ENCODE data around the gene BEAN1. TPM values are rescaled to one million over a fixed set of nuclear protein-coding genes. Genes with fewer than 3 reads are reported as not detected.

Gene BEAN1
- total RNA-seq, 2 donors from 2014 or later: not detected

DNA sequence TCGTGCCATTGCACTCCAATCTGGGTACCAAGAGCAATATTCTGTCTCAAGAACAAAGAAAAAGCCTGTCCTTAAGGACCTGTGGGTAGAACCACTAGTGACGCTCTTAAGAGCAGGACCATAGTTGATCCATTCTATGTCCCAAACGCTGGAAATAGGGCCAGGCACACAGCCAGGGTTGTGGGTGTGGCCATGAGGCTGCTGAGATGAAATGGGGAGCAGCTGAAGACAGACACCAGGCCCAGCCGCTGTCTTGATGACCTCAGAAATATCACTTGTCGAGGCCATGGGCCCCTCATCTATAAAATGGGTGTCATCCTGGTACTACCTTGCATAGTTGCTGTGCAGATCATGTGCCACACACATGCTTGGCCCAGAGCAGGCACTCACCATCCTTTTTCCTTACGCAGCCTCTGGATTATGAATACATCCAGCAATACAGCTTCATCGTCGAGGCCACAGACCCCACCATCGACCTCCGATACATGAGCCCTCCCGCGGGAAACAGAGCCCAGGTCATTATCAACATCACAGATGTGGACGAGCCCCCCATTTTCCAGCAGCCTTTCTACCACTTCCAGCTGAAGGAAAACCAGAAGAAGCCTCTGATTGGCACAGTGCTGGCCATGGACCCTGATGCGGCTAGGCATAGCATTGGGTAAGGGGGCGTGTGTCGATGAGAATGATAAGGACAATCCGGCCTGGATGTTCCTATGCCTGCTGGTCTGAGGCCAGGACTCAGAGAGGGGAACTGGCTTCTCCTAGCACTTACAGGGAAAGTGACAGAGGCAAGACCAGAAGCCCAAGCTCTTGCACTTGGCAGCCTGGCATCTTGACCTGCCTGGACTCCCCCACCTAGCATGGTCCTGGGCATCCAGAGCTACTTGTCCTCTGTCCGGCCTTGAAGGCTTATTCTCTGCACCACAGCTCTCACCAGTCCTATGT, 35.1 kb upstream of the BEAN1 start:
- intact Hi-C loops (cut with DNase I, micrococcal nuclease): no loop called here
- no peak for ATAC-seq
- no peak for DNase-seq

DNA sequence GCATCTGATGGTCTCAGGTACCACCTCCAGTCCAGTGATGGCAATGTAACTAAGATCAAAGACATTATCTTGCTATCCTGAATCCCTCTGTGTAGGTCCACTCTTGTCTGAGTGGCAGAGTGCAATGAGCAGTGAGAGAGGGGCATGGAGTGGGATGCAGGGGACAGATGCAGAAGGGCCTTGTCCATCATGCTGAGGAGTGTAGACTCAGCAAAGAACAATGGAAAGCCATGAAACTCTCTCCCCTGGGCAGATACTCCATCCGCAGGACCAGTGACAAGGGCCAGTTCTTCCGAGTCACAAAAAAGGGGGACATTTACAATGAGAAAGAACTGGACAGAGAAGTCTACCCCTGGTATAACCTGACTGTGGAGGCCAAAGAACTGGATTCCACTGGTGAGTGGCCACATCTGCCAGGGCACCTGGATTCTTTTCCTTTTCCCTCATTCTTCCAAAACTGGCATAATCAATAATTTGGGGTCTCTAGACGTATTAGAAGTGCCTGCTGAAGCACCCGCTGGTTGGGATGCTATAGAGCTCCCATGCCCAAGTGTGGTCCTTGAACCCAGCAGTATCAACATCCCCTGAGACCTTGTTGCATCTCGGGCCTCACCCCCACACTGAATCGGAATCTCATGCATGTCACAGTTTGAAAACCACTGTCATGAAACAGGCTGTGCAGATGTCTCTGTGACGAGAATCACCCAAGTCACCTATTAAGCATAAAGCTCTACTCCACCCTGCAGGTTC, 31.1 kb upstream of the BEAN1 start:
- DNase-seq (no peak), ATAC-seq (no peak)
- intact Hi-C loops (cut with DNase I, micrococcal nuclease): no loop called here

DNA sequence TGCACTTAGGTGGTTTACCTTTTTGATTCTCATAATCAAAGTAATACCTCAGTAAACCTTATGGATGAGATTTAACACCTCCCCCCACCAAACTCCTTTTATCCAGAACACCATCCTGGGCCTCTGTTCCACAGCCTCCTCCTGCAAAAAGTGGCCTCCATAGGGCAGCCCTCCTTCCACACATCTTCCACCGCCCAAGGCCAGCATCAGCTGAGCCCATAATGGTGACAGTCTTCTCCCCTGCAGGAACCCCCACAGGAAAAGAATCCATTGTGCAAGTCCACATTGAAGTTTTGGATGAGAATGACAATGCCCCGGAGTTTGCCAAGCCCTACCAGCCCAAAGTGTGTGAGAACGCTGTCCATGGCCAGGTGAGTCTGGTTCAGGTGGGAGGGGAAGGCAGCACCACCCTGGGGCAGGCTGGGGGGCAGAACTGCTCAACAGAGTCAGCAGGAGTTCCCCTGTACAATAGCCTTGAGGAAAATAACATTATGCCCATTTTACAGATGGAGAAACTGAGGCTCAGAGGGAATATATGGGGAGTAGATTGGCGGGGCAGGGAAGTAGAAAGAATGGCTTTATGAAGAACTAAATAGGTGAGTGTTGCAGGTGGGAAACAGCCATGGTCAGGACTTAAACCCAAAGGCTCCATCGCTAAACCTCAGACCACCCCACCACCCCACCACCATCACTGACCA, 29.2 kb upstream of the BEAN1 start:
- no peak for ATAC-seq
- DNase-seq: no peak
- intact Hi-C loops (cut with DNase I, micrococcal nuclease): no loop called here

DNA sequence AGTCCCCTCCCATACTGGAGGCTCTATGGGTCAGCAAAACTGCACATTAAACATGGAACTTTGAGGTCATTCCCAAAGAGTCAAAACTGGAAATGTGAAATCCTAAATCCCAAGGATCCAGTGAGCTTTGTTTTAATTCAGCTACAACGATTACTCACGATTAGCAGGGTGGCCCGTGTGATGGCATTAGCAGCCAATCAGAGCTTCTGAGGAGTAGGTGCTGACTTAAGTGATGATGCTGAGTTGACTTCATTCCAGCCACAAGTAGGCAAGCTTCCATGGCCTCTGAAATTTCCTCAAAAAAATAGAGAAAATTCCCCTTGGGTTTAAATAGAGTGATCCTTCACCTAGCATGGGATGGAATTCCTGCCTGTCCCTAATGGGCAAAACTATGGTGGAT, 28.1 kb upstream of the BEAN1 start:
- intact Hi-C loops (cut with DNase I, micrococcal nuclease): no loop called here
- ATAC-seq (no peak), DNase-seq (no peak)

GRCh38 chr16:66399930-66400329, 27.2 kb upstream of the BEAN1 start:
- ATAC-seq (no peak), DNase-seq (no peak)
- intact Hi-C loops (cut with DNase I, micrococcal nuclease): loop anchor here in 1 of 2 donors (10.0 kb wide), 1 partner anchor 85 kb away; no protein-coding TSS in a partner anchor

- ATAC-seq (no peak), DNase-seq (no peak)
- intact Hi-C loops (cut with DNase I, micrococcal nuclease): loop anchor here in 1 of 2 donors (10.0 kb wide), 1 partner anchor 84 kb away; no protein-coding TSS in a partner anchor
Measured at GRCh38 chr16:66400503-66401380, 26.4 kb upstream of the BEAN1 start.

DNA sequence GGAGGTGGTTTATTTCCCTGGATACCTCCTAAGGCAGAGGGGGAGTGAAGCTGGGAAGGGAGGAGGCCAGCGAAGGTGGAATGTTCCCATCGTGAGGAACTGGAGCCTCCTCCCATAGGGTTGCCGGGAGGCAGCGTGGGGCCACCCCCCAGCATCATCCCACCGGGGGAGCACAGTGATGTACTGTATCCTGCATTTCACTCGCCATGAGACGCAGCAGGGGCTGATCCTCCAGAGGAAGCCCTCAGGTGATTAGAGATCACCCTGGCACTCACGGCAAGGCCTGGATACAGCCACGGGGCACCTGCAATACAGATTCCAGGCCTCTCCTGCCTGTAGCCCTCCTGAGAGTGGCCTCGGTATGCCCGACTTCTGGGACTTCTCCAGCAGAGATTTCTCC, 25.5 kb upstream of the BEAN1 start:
- DNase-seq (no peak), ATAC-seq (no peak)
- intact Hi-C loops (cut with DNase I, micrococcal nuclease): loop anchor here in 1 of 2 donors (10.0 kb wide), 1 partner anchor 83 kb away; no protein-coding TSS in a partner anchor

GRCh38 chr16:66402166-66402565, 24.9 kb upstream of the BEAN1 start:
- ATAC-seq (no peak), DNase-seq (no peak)
- intact Hi-C loops (cut with DNase I, micrococcal nuclease): loop anchor here in 1 of 2 donors (10.0 kb wide), 1 partner anchor 83 kb away; no protein-coding TSS in a partner anchor

DNA sequence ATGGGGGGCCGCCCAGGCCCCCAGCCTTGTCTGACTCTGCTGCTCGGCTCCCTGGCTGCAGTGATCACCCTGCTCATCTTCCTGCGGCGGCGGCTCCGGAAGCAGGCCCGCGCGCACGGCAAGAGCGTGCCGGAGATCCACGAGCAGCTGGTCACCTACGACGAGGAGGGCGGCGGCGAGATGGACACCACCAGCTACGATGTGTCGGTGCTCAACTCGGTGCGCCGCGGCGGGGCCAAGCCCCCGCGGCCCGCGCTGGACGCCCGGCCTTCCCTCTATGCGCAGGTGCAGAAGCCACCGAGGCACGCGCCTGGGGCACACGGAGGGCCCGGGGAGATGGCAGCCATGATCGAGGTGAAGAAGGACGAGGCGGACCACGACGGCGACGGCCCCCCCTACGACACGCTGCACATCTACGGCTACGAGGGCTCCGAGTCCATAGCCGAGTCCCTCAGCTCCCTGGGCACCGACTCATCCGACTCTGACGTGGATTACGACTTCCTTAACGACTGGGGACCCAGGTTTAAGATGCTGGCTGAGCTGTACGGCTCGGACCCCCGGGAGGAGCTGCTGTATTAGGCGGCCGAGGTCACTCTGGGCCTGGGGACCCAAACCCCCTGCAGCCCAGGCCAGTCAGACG, 24.4 kb upstream of the BEAN1 start:
- ATAC-seq (no peak), DNase-seq (no peak)
- intact Hi-C loops (cut with DNase I, micrococcal nuclease): loop anchor here in 1 of 2 donors (10.0 kb wide), 1 partner anchor 82 kb away; no protein-coding TSS in a partner anchor

GRCh38 chr16:66403531-66404145, 23.5 kb upstream of the BEAN1 start:
- no peak for DNase-seq

GRCh38 chr16:66405057-66405783, 21.9 kb upstream of the BEAN1 start:
- intact Hi-C loops (cut with DNase I, micrococcal nuclease): loop anchor here in 1 of 2 donors (10.0 kb wide), 1 partner anchor 80 kb away; no protein-coding TSS in a partner anchor
- ATAC-seq: no peak
- DNase-seq: no peak

More at GRCh38 chr16:66403531-66404145, 23.5 kb upstream of the BEAN1 start:
- intact Hi-C loops (cut with DNase I, micrococcal nuclease): loop anchor here in 1 of 2 donors (10.0 kb wide), 1 partner anchor 81 kb away; no protein-coding TSS in a partner anchor
- no peak for ATAC-seq

DNA sequence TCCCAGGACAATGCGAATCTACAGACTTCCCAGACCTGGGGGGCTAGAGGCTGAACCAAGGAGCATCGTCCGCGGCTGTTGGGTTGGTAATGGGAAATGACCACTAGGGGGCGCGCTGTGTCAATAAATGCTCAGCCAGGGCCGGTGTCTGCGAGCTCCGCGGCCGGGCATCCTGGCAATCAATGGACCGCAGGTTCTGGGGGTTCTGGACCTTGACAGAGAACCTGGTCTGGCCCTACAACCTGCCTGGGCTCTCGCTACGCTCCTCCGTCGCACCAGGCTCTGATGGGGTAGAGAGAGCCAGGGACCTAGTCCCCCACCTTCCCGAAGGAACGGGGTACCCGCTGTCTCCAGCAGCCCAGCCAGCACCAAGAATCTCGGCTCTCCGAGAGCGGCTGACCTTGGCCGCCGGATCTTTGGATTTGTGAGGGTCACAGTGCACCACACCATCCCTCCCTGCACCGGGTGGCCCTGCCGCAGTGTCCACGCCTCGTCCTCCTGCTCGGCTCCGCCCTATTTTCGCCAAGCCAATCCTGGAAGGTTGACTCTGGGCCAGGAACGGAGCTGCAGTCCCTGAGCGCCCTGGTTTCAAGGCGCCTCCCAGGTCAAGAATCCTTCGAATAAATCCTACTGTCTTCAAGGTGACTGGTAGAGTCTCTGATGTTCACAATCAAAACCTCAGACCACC, 20.4 kb upstream of the BEAN1 start:
- peak; percentile 87 for ATAC-seq
- DNase-seq: peak; percentile 74 to 93
- intact Hi-C loops (cut with DNase I, micrococcal nuclease): loop anchor here in 1 of 2 donors (10.0 kb wide), 1 partner anchor 78 kb away; no protein-coding TSS in a partner anchor

GRCh38 chr16:66408163-66409048, 18.7 kb upstream of the BEAN1 start:
- DNase-seq: no peak
- intact Hi-C loops (cut with DNase I, micrococcal nuclease): loop anchor here in 1 of 2 donors (10.0 kb wide), 1 partner anchor 76 kb away; no protein-coding TSS in a partner anchor
- peak; percentile 73 for ATAC-seq

DNA sequence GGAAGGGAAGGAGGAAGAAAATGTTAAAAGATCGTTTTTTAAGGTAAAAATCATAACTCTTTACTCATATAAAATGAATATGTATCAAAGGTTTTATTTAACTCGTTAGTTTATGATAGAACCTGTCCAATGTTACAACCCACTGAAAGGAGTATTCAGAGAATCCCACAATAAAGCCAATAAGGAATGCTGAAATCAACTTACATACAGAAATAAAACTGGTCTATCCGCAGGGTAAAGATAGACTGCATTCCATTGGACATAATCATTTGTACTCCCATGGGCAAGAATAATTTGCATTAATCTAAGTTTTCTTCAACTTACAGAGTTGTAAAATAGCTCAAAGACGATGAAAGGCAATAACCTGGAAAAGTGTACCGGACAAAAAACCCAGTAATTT, 17.9 kb upstream of the BEAN1 start:
- no peak for ATAC-seq
- intact Hi-C loops (cut with DNase I, micrococcal nuclease): loop anchor here in 1 of 2 donors (10.0 kb wide), 1 partner anchor 76 kb away; no protein-coding TSS in a partner anchor
- DNase-seq: no peak
